ENCODE results near the gene MSMO1.

The MSMO1 gene

GRCh38 chr4:165326831-165327210, 648 bp upstream of the MSMO1 start:
- Histone ChIP-seq H3K36me3 (ENCODE audit: low read length) (peaks cover 15% of the 10 kb centered on the region), H3K9me3 (ENCODE audit: insufficient read depth, low read length) (no peaks in the 10 kb centered on the region), H3K4me3 (ENCODE audit: insufficient read depth, low read length, poor library complexity, severe bottlenecking) (peak overlapping the region; percentile 85), H3K27me3 (ENCODE audit: low read length) (no peaks in the 10 kb centered on the region), H2AFZ (ENCODE audit: low read depth, low read length, severe bottlenecking) (peak overlapping the region; percentile 81), H3K9ac (ENCODE audit: low read length) (peak overlapping the region; percentile 62), H3K4me2 (ENCODE audit: low read depth, low read length, poor library complexity, severe bottlenecking) (peak overlapping the region; percentile 92), H4K20me1 (ENCODE audit: low read depth, low read length) (peaks cover 25% of the 10 kb centered on the region), H3F3A (ENCODE audit: insufficient read depth) (peaks cover 7% of the 10 kb centered on the region; the same call in 1 of the 2 replicates), H3K9me2 (replicated peaks; ENCODE audit: insufficient read depth, low read length) (no peaks in the 10 kb centered on the region), H3K79me2 (ENCODE audit: insufficient read depth, low read length) (peaks cover 43% of the 10 kb centered on the region), H3K27ac (ENCODE audit: low read depth, low read length) (peak overlapping the region; percentile 84)
- TF ChIP-seq CTCF (IDR thresholded peaks at IDR 0.05; ENCODE audit: insufficient read depth, low read length, poor library complexity, severe bottlenecking), result no peak
- no peak for TF ChIP-seq EZH2phosphoT487 (conservative IDR thresholded peaks at IDR 0.05; ENCODE audit: low read length)

GRCh38 chr4:165328101-165328425, 594 bp downstream of the MSMO1 start:
- Histone ChIP-seq H3F3A (ENCODE audit: insufficient read depth) (peaks cover 10% of the 10 kb centered on the region; the same call in 1 of the 2 replicates), H3K4me3 (ENCODE audit: insufficient read depth, low read length, poor library complexity, severe bottlenecking) (peak overlapping the region; percentile 74), H3K27me3 (ENCODE audit: low read length) (no peaks in the 10 kb centered on the region), H4K20me1 (ENCODE audit: low read depth, low read length) (peaks cover 38% of the 10 kb centered on the region), H3K36me3 (ENCODE audit: low read length) (peaks cover 26% of the 10 kb centered on the region), H3K9me3 (ENCODE audit: insufficient read depth, low read length) (no peaks in the 10 kb centered on the region), H3K9ac (ENCODE audit: low read length) (peak overlapping the region; percentile 72), H3K27ac (ENCODE audit: low read depth, low read length) (peak overlapping the region; percentile 85), H3K4me2 (ENCODE audit: low read depth, low read length, poor library complexity, severe bottlenecking) (peak overlapping the region; percentile 84), H3K79me2 (ENCODE audit: insufficient read depth, low read length) (peaks cover 56% of the 10 kb centered on the region), H3K9me2 (replicated peaks; ENCODE audit: insufficient read depth, low read length) (no peaks in the 10 kb centered on the region), H2AFZ (ENCODE audit: low read depth, low read length, severe bottlenecking) (peak overlapping the region; percentile 29)
- TF ChIP-seq CTCF (IDR thresholded peaks at IDR 0.05; ENCODE audit: insufficient read depth, low read length, poor library complexity, severe bottlenecking) (no peak), EZH2phosphoT487 (conservative IDR thresholded peaks at IDR 0.05; ENCODE audit: low read length) (no peak)

- Histone ChIP-seq H4K20me1 (ENCODE audit: low read depth, low read length) (peaks cover 44% of the 10 kb centered on the region), H3F3A (ENCODE audit: insufficient read depth) (peaks cover 10% of the 10 kb centered on the region; the same call in 1 of the 2 replicates), H3K9ac (ENCODE audit: low read length) (peak overlapping the region; percentile 72), H3K4me3 (ENCODE audit: insufficient read depth, low read length, poor library complexity, severe bottlenecking) (peak overlapping the region; percentile 74), H3K79me2 (ENCODE audit: insufficient read depth, low read length) (peaks cover 62% of the 10 kb centered on the region), H2AFZ (ENCODE audit: low read depth, low read length, severe bottlenecking) (no peak overlapping the region), H3K27ac (ENCODE audit: low read depth, low read length) (peak overlapping the region; percentile 85), H3K9me3 (ENCODE audit: insufficient read depth, low read length) (no peaks in the 10 kb centered on the region), H3K4me2 (ENCODE audit: low read depth, low read length, poor library complexity, severe bottlenecking) (peak overlapping the region; percentile 84), H3K36me3 (ENCODE audit: low read length) (peaks cover 33% of the 10 kb centered on the region), H3K27me3 (ENCODE audit: low read length) (no peaks in the 10 kb centered on the region), H3K9me2 (replicated peaks; ENCODE audit: insufficient read depth, low read length) (no peaks in the 10 kb centered on the region)
- TF ChIP-seq CTCF (IDR thresholded peaks at IDR 0.05; ENCODE audit: insufficient read depth, low read length, poor library complexity, severe bottlenecking), result no peak
- TF ChIP-seq EZH2phosphoT487 (conservative IDR thresholded peaks at IDR 0.05; ENCODE audit: low read length), result no peak
These were observed 1.2 kb downstream of the MSMO1 start for GRCh38 chr4:165328708-165329107.
